GM19351 (cell line): ENCODE measurements around the gene BIN1.
"Not testable (repeated sequence)": the region's sequence is repeated elsewhere in the genome, so short reads cannot be mapped to it uniquely, and the experiment has no call there.

Experiments
- ATAC-seq: cut with Tn5 transposase; IDR thresholded peaks from one replicate; pipeline ENCODE4 v1.9.1; 2021; ENCODE audit warnings: mild to moderate bottlenecking, moderate library complexity; ENCODE audit not compliant: unreplicated experiment

The BIN1 gene

GRCh38 chr2:127034883-127035611, 71.9 kb downstream of the BIN1 start:
- ATAC-seq = no peak

DNA sequence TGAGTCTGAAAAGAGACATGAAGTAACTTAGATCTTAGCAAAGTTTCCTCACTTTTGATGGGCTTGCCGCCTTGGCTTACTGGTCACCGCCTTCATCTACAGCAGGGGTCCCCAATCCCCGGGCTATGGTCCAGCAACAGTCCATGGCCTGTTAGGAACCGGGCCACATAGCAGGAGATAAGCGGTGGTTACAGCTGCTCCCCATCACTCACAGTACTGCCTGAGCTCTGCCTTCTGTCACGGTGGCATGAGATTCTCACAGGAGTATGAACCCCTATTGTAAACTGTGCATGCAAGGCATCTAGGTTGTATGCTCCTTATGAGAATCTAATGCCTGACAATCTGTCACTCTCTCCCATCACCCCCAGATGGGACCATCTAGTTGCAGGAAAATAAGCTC, 72.9 kb downstream of the BIN1 start:
- no peak for ATAC-seq

DNA sequence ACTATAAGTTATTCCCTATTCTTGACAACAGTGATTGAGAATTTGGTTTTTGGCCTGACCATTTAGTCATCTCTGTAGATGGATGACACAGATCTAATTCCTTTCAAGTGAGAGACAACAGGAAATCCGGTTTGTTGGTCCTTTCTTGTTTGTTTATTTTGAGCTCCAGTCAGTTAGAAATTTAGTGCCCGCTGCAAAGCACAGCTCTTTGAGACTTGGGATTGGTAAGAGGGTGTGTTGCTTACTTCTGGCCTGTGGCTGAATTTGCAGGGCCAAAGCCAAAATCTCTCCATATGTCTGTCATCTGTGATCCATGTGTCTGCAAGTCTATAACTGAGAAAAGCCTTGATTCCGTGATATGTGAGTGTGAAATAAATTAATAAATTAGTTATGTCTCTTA, 74.3 kb downstream of the BIN1 start:
- ATAC-seq = no peak

GRCh38 chr2:127029350-127030051, 77.5 kb downstream of the BIN1 start:
- ATAC-seq = no peak

DNA sequence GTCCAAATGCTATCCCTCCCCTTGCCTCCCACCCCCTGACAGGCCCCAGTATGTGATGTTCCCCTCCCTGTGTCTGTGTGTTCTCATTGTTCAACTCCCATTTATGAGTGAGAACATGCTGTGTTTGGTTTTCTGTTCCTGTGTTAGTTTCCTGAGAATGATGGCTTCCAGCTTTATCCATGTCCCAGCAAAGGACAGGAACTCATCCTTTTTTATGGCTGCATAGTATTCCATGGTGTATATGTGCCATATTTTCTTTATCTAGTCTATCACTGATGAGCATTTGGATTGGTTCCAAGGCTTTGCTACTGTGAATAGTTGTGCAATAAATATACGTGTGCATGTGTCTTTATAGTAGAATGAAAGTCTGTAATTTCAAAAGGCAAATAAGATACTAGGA, 78.2 kb downstream of the BIN1 start:
- not testable (repeated sequence) for ATAC-seq

DNA sequence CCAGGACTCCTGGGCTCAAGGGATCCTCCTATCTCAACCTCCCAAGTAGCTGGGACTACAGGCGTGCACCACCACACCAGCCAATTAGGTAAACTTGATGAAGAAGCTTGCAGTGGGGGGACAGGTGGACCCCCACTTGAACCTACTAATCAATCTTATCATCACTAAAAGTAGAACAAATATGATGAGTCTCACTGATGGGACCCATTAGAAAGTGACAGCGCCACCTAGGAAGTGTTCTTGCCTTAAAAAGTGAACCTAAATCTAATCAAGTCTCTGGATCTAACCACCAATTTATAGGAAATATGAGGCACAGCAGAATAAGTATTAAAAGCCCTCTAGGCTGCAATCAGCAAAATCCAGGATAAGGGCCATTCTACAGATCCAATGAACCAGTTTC, 79.2 kb downstream of the BIN1 start:
- no peak for ATAC-seq

DNA sequence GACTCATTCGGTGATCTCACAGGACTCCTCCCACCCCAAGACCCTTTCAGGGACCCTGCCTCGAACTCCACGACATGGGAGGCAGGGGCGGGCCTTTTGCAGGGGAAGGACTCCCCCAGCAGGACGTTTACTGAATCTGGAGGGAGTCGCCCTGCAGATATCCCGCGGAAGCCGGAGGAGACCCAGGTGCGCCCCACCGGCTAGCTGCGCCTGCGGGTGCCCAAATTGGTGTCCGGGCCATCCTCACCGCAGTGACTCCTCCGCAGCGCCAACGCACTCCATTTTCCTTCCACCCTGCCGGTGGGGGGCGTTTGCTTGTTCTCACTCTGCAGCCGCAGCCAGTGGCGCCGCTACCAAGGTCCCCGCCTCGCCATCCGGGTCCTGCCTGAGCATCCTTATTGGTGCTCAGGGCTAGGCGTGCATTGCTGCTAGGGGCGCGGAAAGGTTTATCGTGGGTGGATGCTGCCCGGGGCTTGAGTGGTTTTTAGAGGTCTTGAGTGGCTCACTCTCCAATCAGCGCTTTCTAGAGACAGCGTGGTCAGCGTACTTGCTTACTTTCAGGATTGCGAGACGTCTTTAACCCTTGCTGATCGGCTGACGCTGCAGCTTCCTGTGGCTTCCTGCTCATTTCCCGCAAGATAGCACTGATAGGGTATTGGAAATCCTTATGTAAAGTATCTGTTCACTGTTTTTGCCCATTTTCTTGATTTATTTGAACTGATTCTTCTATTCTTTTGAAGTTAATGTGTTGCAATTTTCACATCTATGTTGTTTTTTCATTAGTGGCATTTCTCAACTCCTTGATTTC, 81.4 kb downstream of the BIN1 start:
- ATAC-seq = peak; percentile 97

- ATAC-seq = peak; percentile 4
Measured at GRCh38 chr2:127024769-127025358, 82.1 kb downstream of the BIN1 start.

DNA sequence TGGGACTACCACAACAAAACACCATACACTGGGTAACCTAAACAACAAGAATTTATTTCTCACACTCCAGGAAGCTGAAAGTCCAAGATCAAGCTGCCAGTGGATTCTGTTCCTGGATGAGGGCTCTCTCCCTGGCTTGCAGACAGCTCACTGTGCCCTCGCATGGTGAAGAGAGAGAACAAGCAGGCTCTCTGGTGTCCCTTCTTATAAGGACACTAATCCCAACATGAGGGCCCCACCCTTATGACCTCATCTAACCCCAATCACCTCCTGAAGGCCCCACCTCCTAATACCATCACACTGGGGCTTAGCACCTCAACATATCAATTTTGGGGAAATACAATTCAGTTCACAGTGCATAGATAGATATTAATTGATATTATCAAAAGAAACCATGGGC, 83.5 kb downstream of the BIN1 start:
- ATAC-seq = no peak

- no peak for ATAC-seq
Measured at GRCh38 chr2:127022817-127023216, 84.1 kb downstream of the BIN1 start.

GRCh38 chr2:127020536-127020935, 86.4 kb downstream of the BIN1 start:
- ATAC-seq = no peak

- no peak for ATAC-seq
Measured at GRCh38 chr2:127017548-127017947, 89.4 kb downstream of the BIN1 start.

GRCh38 chr2:127016329-127016728, 90.6 kb downstream of the BIN1 start:
- no peak for ATAC-seq

GRCh38 chr2:127015106-127015910, 91.6 kb downstream of the BIN1 start:
- ATAC-seq = no peak

- no peak for ATAC-seq
Measured at GRCh38 chr2:127014630-127015029, 92.3 kb downstream of the BIN1 start.

GRCh38 chr2:127014224-127014623, 92.7 kb downstream of the BIN1 start:
- no peak for ATAC-seq

DNA sequence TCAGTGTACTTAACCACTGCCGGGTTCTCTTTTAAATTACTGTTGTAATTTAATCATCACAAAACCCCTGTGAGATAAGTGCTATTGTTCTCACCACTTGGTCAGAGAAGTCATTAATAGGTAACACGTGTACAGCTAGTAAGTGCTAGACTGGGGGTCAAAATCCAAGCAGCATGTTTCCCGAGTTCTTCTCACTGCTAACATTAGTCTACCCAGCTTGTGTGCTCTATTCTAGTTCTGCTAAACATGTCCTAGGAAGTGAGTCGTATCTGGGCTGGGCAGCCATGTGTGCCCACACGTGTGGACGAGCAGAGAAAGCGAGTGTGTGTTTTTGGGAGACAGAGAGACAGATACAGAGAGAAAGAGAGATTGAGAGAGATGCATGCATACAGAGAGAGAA, 94.1 kb downstream of the BIN1 start:
- ATAC-seq = no peak

DNA sequence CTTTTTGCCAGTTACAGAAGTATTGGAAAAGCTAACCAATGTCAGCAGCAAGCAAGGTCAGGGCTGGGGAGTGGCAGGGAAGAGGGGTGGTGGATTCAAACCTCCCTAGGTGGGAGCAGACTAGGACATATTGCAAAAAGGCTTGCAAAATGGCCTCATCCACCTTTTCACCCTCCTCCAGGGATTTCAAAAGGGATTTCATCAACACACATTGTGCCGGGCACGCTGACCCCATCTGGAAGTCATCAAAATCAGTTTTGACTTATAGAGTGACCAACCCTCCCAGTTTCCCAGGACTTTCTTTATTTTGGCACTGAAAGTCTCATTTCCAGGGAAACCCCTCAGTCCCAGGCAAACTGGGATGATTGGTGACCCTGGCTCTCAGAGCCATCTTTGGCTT, 94.7 kb downstream of the BIN1 start:
- ATAC-seq = no peak

DNA sequence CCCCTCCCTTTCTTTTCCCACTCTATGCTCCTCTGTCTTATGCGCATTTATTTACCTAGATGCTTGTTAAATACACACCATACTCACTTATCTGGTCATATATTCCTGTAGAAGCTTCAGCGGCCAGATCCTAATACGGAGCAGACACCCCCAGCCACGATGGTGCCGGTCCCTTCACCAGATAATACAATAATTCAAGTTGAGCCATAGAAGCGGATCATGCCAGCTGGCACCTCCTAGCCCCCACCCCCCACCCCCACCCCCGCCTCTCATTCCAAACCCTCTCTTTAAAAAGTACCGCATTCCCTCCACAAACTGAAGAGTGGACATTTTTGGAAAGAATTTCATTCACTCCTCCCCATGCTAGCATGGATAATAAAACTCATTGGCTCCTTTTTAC, 95.2 kb downstream of the BIN1 start:
- no peak for ATAC-seq

DNA sequence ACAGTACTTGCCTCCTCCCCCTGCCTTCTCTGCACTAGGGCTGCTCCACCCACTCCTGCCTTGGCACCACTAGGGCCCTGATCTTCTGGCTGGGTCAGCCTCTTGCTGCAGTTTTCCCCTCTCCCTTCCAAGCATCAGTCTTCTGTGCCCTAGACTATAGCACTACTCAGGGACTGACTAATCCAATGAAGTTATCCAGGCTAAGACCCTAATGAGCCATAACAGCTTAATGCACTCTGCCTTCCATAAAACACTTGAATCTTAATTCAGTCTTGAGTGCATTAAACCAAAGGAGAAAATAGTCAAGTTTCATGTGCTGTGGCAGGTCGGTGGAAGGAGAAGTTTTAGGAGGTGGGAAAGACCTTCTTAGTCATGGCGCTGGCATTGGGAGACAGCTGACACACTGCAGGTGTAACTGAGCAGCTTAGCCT, 95.7 kb downstream of the BIN1 start:
- ATAC-seq = no peak
